TTC549 (cell line): ENCODE measurements around the gene POLR3C.
A peak's percentile ranks its signal among the peaks of the same experiment; 100 is the strongest.
"Not testable (repeated sequence)": the region's sequence is repeated elsewhere in the genome, so short reads cannot be mapped to it uniquely, and the experiment has no call there.

Experiments used
- FAIRE-seq: peaks from 2 replicates; lab custom pipeline; 2012; peaks lifted over from hg19 to GRCh38; lab: Jason Lieb, UNC

Gene POLR3C, protein sequence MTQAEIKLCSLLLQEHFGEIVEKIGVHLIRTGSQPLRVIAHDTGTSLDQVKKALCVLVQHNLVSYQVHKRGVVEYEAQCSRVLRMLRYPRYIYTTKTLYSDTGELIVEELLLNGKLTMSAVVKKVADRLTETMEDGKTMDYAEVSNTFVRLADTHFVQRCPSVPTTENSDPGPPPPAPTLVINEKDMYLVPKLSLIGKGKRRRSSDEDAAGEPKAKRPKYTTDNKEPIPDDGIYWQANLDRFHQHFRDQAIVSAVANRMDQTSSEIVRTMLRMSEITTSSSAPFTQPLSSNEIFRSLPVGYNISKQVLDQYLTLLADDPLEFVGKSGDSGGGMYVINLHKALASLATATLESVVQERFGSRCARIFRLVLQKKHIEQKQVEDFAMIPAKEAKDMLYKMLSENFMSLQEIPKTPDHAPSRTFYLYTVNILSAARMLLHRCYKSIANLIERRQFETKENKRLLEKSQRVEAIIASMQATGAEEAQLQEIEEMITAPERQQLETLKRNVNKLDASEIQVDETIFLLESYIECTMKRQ

DNA sequence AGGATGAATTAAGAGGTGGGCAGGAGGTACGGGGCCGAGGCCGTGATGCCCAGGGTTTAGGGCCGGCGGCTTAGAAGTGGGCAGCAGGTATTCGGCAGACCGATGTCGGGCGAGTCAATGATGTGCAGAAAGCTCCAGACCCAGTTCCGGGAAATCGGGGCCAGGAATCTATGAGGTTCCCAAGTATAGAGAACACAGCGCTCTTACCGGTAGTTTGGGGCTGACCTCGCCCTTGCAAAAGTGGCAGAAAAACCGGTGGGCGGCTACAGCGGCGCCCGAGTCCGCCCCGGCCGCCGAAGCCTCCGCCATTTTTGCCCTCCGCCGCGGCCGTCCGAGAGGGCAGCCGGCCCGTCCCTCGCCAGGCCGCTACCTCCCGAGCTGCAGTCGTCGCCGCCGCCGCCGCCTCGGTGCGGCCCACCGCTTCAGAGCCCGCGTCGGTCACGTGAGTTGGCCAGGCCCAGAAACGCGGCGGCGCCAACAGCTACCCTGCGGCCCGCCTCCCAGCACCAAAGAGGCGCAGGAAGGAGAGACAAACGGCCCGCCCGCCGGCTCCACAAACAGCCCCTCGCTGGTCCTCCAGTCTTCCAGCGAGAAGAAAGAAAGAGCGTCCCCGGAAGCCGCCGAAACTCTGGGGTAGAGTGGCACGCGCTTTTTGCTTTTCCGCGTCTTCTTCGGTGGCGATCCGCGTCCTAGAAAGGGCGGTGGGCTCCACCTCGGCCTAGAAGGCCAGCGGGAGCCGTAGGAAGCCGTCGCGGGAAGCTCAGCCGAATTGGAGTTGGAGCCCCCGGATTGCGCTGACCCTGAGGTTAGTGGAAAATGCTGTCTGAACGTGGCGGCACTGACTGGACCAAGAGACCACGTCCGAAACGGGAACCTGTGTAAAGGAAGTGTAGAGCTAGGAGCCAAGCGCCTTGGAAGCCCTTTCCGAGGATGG is at the start of gene POLR3C, which contains the start of gene RNF115:
Gene POLR3C, plus strand, starts transcription at position 636 of the 934 bp plus-strand sequence. CDS start 1,577 bp downstream, outside the sequence.
Gene RNF115, minus strand, starts transcription at position 531 of the 934 bp plus-strand sequence. Its CDS starts 222 bp downstream, at position 309.
- peak; percentile 29 for FAIRE-seq

DNA sequence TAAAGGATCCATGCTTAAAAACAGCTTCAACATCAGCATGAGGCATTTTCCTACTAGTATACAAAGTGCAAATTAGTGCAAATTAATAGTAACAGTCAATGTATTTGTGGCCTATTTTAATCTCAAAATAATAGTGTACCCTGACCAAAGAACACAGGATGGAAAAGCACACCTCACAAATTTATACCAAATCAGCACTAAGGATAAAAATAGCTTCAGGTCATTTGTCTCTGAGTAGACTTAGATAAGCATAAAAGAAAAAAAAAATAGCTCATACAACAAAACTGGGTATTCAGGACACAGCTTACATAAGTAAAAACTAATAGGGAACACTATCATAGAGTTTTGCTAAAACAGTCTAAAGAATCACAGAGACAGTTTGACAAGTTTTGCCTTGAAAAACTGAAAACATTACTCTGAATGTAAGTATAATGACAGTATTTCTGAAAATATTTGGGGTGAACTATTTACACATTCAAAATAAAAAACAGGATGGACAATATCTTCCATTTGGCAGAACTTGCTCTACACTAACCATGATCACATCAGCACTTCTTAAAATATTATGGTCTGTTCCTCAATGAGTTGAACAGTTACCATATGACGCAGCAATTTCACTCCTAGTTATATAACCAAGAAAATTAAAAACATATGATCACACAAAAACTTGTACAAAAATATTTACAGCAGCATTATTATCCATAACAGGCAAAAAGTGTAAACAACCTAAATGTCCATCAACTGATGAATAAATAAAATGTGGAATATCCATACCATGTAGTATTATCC is 46.4 kb upstream of the POLR3C start:
- no peak for FAIRE-seq

DNA sequence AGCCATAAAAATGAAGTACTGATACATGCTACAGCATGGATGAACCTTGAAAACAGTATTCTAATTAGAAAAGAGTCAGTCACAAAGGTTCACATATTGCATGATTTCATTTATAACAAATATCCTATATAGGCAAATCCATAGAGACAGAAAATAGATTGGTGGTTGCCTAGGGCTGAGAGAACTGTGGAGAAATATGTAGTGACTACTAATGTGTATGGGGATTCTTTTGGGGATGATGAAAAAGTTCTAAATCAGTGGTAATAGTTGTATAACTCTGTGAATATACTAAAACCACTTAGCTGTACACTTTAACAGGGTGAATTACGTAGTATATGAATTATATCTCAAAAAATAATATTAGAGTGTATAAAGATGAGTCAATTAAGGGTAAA is 45.9 kb upstream of the POLR3C start:
- FAIRE-seq, result no peak

DNA sequence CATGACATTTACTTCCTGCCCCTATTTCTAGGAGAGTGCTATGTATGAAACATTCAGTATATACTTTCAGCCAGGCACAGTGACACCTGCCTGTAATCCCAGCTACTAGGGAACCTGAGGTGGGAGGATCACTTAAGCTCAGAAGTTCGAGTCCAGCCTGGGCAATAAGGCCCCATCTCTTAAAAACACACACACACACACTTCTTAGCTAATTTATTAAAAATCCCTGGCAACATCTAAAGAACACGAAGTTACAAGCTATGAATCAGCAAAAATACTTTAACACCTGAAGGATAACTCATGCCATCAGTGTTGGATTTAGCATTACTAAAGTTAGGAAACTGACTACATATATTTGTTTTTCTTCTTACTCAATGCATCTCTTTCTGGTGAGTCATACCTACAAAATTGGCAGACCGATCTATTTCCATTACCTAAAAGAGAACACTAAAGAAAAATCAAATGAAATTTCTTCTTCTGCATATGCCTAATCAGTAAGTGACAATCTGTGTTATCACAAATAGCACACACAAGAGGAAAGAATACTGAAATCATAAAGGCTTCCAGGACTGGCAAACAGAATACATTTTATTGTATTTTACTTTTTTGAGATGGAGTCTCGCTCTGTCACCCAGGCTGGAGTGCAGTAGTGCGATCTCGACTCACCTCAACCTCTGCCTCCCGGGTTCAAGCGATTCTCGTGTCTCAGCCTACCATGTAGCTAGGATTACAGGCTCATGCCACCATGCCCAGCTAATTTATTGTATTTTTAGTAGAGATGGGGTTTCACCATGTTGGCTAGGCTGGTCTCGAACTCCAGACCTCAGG is 41.5 kb upstream of the POLR3C start:
- no peak for FAIRE-seq

DNA sequence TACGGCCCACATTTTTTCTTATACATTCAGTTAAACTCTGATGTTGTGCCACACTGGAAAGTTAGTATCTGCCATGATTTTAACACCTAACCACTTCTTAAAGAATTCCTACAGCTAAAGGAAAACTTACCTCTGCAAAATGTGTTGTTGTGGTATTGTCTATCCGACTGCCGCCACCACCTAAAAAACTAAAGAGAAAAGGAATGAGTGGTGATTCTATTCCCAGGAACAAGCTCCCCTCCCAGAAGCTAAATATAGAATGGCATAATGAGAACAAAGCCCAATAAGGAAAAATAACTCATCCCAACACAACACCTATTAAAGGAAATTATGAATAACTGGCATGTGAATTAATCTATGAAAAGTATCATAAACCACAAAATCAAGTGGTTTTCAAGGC is 39.6 kb upstream of the POLR3C start:
- no peak for FAIRE-seq

DNA sequence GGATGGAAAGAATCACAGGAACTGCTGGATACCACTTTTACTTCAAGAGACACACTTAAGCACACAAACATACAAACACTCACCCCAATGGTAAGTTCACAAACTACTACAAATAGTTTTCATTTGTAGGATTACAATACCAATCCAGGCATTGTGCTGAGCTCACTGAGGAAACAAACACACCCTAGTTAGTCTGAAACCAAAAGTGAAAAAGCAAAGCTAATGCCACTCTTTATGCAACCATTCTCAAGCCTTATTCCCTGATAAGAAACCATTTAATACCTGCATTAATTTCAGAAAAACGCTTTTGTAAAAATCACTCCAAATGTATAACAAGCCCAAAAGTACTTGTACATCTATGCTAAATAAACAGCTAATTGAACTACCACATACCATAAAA is 38.5 kb upstream of the POLR3C start:
- no peak for FAIRE-seq

DNA sequence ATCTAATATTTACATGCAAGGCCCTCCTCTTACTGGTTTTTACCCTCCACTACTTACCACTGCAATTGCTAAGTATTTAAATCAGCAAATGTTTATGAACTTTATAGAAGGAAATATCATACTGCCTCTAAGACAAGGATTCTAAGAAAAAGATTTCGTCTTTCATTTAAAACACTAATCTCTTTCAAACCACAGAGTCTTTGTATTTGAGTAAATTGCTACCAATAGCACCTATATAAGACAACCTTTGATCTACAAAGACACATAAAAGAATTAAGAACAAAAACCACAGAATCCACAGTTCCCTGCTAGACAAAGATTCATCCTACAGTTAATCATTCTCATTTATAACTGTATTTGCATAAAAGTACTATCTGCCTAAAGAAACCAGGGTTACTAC is 37.7 kb upstream of the POLR3C start:
- FAIRE-seq, result no peak

DNA sequence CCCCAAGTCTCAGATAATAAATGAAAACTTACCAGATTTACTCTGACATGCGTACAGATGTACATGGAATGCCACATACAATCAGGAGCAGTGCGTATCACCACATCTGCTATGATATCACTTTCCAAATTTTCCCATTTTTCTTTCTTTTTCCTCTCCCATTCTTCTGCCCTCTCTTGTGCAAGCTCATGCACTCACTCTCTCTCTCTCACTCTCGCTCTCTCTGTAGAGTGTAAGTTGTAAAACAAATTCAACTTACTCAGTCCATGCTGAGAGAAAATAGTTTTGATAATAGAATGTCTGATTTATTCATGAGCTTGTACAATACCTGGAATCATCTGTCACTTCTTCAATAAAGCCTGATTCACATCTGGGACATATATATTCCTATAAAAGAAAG is 35.4 kb upstream of the POLR3C start:
- no peak for FAIRE-seq

DNA sequence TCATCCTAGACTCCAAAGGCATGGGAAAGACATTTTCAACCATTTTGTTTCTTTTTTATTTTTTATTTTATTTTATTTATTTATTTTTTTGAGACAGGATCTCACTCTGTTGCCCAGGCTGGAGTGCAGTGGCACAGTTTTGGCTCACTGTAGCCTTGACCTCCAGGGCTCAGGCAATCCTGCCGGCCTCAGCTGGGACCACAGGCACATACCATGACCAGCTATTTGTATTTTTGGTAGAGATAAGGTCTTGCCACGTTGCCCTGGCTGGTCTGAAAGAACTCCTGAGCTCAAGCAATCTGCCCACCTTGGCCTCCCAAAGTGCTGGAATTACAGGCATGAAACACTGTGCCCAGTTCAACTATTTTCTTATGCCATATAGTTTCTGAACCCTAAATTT is 32.1 kb upstream of the POLR3C start:
- FAIRE-seq, result not testable (repeated sequence)

DNA sequence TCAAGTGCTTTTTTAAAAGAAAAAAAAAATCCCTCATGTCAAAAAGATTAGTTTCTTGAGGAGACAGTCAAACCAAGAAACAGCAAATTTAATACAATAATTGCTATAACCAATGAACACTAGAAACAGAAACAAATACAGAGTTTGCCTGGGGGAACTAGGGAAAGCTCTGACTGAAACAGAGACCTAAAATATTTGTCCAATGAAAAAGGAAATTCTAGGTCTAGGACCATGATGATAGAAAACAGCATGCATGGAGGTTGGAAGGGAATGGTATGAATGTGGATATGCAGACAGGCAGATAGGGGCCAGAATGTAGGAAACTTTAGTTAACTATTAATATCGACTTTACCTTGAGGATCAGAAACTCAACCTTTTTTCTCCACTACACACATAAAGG is 31.5 kb upstream of the POLR3C start:
- FAIRE-seq, result no peak

DNA sequence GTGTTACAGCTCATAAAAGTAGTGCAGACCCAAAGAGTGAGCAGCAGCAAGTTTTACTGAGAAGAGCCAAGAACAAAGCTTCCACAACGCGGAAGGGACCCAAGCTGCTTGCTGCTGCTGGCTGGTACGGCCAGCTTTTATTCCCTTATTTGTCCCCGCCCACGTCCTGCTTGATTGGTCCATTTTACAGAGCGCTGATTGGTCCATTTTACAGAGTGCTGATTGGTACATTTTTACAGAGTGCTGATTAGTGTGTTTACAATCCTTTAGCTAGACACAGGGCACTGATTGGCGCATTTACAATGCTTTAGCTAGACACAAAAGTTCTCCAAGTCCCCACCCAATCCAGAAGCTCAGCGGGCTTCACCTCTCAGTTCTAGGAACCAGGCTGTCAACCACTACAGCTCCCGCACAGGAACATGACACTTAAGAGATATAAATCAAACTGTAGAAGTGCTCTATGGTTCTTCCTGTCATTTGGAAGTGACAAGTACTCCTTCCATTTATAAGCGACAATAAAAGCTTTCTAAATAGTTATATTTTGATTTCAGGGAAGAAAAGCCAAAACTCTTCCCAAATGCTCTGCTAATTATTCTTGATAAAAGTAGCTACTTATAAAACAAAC is 28.6 kb upstream of the POLR3C start:
- no peak for FAIRE-seq

DNA sequence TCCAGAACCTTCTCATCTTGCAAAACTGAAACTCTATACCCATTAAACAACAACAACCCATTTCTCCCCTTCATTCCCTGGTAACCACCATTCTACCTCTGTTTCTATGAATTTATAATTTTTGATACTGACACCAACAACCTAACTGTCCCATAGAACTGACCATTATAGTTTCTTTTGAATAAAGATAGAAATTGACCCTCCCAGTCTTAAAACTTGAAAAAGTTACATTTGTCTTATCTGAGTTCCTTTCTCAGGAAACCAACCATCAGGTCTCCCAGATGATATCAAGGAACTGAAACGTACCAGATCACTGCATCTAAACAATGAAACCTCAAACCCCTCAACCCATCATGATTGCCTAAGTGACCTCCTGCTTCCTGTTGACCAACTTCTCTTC is 27.2 kb upstream of the POLR3C start:
- no peak for FAIRE-seq

DNA sequence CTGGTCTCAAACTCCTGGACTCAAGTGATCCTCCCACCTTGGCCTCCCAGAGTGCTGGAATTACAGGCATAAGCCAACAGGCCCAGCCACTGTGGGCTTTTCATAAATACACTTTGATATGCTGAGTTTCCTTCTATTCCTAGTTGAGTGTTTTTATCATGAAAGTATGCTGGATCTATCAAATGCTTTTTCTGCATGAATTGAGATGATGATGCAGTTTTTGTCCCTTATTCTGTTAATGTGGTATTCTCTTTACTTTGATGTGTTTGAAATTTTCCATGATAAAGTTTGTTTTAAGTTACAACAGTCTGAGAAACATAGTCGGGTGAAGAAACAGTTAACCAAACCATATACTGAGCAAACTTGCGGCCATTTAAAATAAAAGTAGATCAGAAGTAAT is 24.2 kb upstream of the POLR3C start:
- FAIRE-seq, result no peak

DNA sequence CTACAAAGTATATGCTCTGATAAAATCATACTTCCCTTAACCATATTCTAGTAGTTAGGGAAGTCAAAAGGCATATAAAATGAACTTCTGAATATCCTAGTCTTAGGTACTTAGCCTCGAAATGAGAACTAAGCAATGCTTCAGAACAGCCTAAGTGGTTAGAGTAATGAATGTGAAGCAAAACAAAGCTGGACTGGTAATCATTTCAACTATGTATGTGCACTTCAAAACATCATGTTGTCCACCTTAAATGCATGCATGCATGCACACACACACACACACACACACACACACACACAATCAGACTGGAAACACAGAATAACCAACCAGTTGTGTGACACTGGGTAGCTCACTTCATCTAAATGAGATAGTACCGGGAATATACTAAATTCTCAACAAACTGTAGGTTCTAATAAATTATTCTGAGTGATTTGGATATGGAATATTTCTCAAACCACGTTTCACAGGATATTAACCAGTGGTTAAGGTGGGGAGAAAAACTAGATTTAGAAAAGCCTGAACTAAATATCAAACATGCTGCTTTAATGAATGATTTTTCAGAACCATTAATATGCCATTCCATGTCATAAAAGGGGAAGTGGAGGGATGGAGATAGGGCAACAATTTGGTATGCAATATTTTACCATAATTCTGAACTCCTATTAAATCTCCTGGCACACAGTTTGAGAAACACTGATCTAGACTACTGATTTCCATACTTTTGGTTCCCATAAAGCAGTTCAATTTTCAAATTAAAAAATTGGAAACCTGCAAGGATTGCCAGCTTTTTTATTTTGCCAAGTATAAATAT is 19.6 kb upstream of the POLR3C start:
- peak; percentile 3 for FAIRE-seq

DNA sequence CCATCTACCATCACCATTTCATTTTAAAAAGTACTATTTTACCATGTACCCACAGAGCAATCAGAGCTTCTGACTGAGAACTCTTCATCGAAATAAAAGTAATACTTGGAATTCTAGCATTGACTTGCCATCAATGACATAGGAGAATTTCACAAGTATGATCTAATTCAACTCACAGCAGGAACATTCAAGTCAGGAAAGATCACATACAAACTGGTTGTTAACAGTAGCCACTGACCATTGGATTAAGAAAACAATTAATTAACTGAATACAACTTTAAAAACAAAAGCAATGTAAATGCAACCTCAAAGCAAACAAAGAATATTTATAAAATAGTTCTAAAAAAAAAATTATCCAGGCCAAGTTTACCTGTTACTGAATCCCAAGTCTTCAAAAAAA is 18.9 kb upstream of the POLR3C start:
- peak; percentile 41 for FAIRE-seq

DNA sequence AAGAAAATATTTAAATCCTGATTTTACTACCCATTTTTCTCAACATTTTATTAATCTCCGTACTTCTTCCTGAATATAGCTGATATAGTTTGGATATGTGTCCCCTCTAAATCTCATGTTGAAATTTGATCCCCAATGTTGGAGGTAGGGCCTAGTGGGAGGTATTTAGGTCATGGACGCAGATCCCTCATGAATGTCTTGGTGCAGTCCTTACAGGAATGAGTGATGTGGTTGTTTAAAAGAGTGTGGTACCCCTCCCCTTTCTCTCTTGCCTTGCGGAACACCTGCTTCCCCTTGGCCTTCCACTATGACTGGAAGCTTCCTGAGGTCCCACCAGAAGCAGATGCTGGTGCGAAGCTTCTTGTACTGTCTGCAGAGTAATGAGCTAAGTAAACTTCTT is 17.6 kb upstream of the POLR3C start:
- FAIRE-seq, result no peak

DNA sequence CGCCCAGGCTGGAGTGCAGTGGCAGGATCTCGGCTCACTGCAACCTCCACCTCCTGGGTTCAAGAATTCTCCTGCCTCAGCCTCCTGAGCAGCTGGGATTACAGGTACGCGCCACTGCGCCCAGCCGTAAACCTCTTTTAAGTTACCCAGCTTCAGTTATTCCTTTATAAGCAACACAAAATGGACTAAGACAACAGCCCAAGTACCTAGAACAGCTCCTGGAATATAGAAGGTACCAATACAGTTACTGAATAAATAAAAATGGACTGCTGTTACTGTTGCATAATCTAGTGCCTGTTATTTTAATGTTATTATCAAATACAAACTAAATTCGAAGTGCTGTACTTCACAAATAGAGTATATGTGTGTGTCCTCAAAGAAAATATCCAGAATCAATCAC is 17.2 kb upstream of the POLR3C start:
- no peak for FAIRE-seq

DNA sequence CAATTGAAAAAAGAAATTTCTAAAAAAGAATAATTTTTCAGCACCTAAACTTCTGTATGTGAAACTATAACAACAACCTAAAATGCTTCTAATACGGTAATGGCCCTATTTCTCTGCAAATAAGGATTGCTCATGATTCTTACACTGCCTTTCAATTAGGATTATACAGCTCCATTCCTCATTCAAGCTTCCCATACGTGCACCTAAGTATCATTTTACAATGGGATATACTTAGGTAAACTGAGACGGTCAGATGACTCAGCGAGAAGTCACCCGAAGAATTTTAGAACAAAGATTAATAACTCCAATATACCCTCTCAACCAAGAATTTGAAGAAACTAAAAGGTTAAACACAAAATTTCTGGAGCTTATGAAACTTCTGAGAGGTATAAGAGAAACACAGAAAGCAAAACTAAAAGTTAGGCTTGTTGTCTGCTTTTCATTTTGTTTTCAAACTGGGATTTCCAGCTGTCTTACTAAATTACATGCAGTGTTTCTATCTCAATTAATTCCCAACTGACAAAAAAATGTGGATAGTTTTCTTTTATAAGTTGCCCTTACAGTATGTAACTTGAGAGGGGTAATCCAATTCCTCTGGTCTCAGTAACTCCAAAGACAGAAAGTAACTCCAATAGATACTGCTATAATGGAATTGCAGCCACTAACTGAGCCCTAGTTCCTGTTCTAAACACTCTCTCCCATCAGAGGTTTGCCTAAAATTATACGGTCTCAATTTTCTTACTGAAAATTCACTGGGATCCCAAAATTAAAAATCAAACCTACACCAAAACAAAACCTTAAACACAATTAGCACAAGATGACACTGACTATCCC is 10.8 kb upstream of the POLR3C start:
- not testable (repeated sequence) for FAIRE-seq

DNA sequence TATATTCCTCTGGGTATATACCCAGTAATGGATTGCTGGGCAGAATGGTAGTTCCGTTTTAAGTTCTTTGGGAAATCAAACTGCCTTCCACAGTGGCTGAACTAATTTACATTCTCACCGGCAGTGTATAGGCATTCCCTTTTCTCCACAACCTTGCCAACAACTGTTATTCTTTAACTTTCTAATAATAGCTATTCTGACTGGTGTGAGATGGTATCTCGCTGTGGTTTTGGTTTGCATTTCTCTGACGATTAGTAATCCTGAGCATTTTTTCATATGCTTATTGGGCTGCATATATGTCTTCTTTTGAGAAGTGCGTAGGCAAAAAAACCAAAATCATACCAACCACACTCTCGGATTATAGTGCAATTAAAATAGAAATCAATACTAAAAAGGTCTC is 5.9 kb upstream of the POLR3C start:
- not testable (repeated sequence) for FAIRE-seq
